ENCODE measurements around the gene GADD45GIP1.
"Not testable (repeated sequence)": the region's sequence is repeated elsewhere in the genome, so short reads cannot be mapped to it uniquely, and the experiment has no call there.

Gene GADD45GIP1

GRCh38 chr19:12987781-12988180 is 30.8 kb upstream of the GADD45GIP1 start:
- no peak for FAIRE-seq

- FAIRE-seq: no peak
Measured at GRCh38 chr19:12987190-12987589, 30.2 kb upstream of the GADD45GIP1 start.

GRCh38 chr19:12986726-12987125 is 29.7 kb upstream of the GADD45GIP1 start:
- FAIRE-seq: no peak

GRCh38 chr19:12985049-12985776 is 28.2 kb upstream of the GADD45GIP1 start:
- FAIRE-seq: no peak

GRCh38 chr19:12984683-12985048 is 27.6 kb upstream of the GADD45GIP1 start:
- no peak for FAIRE-seq

- FAIRE-seq: no peak
Measured at GRCh38 chr19:12984143-12984627, 27.2 kb upstream of the GADD45GIP1 start.

- no peak for FAIRE-seq
Measured at GRCh38 chr19:12983542-12984142, 26.6 kb upstream of the GADD45GIP1 start.

- FAIRE-seq: no peak
Measured at GRCh38 chr19:12983091-12983490, 26.1 kb upstream of the GADD45GIP1 start.

GRCh38 chr19:12982648-12983047 is 25.6 kb upstream of the GADD45GIP1 start:
- no peak for FAIRE-seq

- no peak for FAIRE-seq
Measured at GRCh38 chr19:12979974-12980373, 23.0 kb upstream of the GADD45GIP1 start.

- FAIRE-seq: not testable (repeated sequence)
Measured at GRCh38 chr19:12976109-12976508, 19.1 kb upstream of the GADD45GIP1 start.

- no peak for FAIRE-seq
Measured at GRCh38 chr19:12975221-12975741, 18.3 kb upstream of the GADD45GIP1 start.

- FAIRE-seq: no peak
Measured at GRCh38 chr19:12974301-12975220, 17.5 kb upstream of the GADD45GIP1 start.

- no peak for FAIRE-seq
Measured at GRCh38 chr19:12973236-12973635, 16.2 kb upstream of the GADD45GIP1 start.

- no peak for FAIRE-seq
Measured at GRCh38 chr19:12970070-12970820, 13.2 kb upstream of the GADD45GIP1 start.

GRCh38 chr19:12969292-12969988 is 12.4 kb upstream of the GADD45GIP1 start, which contains the start of gene DAND5:
TSS of gene DAND5 (plus strand) at chr19:12969576. CDS start at chr19:12969661, 85 bp downstream.
- FAIRE-seq: no peak

- no peak for FAIRE-seq
Measured at GRCh38 chr19:12967907-12968306, 10.9 kb upstream of the GADD45GIP1 start.

GRCh38 chr19:12965812-12966135 is 8.8 kb upstream of the GADD45GIP1 start:
- no peak for FAIRE-seq

GRCh38 chr19:12965017-12965811 is 8.2 kb upstream of the GADD45GIP1 start:
- FAIRE-seq: no peak

- no peak for FAIRE-seq
Measured at GRCh38 chr19:12959481-12959880, 2.5 kb upstream of the GADD45GIP1 start.

Data from colon (tissue), 2 donors.